Measurements from ENCODE around the gene ZNF628.
"Not testable (repeated sequence)": the region's sequence is repeated elsewhere in the genome, so short reads cannot be mapped to it uniquely, and the experiment has no call there.

The ZNF628 gene

DNA sequence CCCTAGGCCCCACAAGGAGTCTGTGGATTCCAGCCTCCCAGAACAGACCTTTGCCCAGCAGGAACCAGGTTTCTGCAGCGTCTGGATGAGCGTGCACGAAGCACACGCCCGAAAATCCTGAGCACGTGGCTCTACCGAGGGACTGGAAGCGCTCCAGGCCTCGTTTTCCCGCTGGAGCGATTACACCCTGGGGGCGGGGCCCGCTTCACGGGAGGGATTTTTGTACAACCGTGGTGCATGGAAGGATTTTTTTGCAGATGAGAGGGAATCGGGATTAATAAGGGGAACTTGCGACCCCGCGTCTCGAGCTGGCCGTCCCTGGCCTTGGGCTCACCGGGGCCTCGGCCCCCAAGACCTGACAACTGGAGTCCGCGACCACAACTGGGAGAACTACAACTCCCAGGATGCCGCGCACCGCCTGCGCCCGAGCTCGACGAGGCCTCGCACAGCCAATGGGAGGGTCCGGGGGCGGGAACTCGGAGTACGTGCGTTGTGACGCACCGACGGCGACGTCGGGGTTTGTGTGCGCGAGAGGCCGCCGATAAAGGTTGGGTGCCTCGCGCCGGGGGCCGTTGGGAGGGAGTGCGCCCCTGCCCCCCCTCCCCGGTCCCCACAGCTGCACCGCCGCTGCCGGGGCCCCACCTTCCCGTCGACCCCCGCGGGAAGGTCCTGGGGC is at the start of gene ZNF628:
TSS of gene ZNF628 (plus strand) at position 518 of the 676 bp plus-strand sequence. CDS start 3,294 bp downstream, outside the sequence.
- peak; percentile 99 for DNase-seq

DNA sequence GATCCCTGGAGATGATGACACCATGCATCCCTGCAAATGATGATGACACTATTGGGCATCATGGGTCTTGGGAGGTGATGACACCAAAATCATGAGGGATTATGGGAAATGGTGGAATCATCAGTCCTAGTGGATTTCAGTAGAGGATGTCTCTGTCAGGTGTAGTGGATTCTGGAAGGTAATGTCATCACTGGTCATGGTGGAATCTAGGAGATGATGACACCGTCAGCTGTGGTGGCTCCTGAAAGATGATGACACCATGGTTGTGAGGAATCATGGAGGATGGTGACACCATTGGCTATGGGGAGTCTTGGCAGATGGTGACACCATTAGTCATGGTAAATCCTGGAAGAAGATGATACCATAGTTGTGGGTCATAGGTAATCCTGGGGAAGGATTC is 45.2 kb upstream of the ZNF628 start:
- DNase-seq: no peak

DNA sequence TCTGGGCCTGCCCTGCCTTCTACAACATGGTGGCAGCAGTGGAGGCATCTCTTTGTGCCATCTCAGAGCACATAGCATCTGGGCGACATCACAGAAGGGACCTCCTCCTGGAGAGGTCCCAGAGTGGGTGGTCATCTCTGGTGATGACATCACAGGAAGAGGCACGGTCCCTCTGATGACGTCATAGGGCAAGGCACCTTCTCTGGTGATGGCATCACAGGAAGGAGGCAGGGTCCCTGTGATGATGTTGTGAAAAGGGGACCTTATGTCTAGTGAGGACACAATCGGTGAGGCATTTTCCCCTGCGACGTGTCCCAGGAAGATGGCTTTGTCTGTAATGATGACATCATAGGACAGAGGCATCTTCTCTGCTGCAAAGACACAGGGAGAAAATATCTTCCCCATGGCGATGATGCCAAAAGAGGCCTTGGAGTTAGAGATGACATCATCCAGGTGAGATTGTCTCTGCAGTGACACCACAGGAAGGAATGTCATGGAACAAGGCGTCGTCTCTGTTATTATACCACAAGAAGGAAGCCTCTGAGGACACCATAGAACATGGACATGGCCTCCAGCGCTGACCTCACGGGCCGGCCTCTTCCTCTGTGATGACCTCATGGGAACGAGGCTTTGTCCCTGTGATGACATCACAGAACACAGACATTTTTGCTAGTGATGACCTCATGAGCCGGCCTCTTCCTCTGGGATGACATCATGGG is 44.0 kb upstream of the ZNF628 start:
- DNase-seq: no peak

DNA sequence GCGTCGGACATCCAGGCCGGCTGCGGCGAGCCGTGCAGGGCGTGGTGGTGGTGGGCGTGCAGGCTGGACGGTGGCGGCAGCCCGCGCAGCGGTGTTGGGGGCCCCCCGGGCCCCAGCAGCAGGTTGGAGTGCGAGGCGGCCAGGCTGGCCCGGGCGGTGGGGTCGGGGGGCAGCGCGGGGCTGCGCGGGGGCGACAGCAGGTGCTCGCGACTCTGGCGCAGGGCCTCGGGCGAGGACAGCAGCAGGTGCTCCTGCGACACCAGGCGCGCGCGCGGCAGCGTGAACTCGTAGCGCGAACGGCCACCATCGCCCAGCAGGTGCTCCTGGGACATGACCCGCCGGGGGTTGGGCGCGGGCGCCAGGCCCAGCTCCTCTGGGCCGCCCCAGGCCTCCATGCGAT is 43.1 kb upstream of the ZNF628 start:
- DNase-seq: no peak

DNA sequence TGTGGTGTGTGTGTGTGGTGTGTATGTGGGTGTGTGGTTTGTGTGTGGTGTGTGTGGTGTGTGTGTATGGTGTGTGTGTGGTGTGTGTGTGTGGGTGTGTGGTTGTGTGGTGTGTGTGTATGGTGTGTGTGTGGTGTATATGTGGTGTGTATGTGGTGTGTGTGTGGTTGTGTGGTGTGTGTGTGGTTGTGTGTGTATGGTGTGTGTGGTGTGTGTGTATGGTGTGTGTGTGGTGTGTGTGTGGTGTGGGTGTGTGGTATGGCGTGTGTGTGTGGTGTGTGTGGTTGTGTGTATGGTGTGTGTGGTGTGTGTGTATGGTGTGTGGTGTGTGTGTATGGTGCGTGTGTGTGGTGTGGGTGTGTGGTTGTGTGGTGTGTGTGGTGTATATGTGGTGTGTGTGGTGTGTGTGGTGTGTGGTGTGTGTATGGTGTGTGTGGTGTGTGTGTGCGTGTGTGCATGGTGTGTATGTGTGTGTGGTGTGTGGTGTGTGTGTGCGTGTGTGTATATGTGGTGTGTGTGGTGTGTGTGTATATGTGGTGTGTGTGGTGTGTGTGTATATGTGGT is 42.0 kb upstream of the ZNF628 start:
- DNase-seq: no peak

DNA sequence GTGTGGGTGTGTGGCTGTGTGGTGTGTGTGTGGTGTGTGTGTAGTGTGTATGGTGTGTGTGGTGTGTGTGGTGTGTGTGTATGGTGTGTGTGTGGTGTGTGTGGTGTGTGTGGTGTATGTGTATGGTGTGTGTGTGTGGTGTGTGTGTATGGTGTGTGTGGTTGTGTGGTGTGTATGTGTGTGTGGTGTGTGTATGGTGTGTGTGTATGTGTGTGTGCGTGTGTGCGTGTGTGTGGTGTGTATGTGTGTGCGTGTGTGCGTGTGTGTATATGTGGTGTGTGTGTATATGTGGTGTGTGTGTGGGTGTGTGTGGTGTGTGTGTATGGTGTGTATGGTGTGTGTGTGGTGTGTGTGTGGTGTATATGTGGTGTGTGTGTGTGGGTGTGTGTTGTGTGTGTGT is 41.4 kb upstream of the ZNF628 start:
- DNase-seq: no peak

DNA sequence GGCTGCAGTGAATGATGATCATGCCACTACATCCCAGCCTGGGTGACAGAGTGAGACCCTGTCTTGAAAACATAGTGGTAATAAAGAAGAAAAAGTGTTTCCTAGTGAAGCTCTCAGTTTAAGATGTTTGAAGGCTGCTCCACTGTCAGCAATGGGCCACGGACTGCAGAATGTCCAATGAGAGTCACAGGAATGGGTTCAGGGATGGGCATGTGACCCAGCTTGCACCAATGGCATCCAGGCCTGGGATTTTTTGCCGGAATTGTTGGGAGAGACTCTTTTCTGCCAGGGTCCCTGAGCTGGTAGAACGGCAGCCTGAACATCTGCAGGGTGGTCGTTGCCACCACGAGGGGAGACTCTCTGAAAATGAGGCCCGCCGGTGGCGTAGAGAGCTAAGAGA is 39.6 kb upstream of the ZNF628 start:
- DNase-seq: no peak

DNA sequence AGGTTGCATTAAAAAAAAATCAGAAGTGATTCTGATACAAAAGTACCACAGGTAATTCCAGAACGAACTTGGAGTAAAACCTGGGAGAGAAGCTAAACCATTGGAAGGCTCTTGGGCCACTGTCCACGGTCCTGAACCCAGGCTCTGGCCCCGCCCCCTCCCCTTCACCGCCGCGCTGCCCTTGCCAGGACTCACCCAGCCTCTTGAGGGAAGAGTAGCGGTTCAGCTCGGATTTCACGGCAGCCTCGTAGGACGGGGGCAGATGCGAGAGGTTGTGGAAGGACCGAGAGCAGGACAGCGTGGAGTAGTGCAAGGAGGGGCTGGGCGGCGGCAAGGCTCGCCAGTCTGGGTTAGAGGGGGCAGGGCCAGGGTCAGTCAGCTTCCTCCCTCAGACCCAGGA is 39.0 kb upstream of the ZNF628 start:
- no peak for DNase-seq

DNA sequence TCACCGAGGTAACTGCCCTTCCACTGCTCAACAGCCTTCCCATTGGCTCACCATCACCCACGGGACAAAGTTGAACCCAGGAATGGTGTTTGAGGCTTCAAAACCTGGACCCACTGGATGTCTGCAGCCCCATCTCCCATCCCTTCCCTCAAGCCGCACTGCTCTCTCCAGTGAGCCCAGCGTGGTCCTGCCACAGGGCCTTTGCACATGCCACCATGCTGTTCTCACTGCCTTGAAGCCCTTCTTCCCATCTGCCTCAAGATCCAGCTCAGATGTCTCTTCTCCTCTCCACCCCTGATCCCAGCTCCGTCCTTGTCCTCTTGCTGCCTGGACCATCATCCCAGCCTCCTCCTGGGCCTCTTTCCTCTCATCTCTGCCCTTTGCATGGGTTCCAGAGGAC is 37.4 kb upstream of the ZNF628 start:
- no peak for DNase-seq

DNA sequence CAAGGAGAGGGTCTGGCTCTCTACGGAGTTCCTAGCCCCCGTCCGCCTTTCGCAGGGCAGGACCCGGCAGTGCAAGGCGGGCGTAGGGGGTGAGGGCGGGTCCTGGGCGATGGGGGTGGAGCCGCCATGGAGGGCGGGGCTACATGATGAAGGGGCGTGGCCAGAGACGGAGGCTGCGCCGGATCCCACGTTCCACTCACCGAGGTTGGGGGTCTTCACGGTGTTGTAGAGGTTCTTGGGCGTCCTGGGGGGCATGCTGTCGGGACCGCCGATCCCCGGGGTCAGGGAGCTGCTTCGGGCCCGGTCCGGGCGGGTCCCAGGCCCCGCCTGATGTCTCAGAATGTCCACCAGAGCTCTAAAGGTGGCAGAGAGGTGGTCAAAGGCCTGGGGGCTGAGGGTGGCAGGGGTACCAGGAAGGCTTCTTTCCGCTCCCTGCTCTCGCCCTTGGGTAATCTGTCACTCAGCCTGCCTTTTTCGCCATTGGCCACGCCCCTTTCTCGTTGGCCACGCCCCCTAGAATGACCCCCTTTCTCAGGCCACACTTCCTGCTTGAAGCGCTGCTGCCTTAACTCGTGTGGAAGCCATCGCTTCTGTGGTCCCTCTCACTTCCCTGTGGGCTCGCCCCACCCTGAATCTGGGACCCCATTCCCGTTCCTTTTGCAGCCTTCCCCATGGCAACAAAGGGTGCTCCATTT is 35.9 kb upstream of the ZNF628 start:
- peak in 1 of 2 experiments; percentile 55 for DNase-seq

DNA sequence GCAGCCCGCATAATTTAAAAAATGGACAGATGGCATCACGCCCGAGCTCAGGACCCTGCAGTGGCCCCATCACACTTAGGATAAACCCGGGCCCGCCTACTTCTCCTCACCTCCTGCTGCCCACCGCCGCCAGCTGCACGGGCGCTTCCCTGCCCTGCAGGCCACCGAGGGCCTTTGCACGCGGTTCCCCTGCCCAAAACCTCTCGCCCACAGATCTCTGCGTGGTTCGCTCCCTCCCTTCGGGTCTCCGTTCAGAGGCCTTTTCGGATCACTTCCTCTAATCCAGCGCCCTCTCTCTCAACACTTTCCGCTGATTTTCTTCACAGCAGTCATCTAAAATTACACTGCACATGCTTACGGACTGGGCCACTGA is 35.1 kb upstream of the ZNF628 start:
- no peak for DNase-seq

DNA sequence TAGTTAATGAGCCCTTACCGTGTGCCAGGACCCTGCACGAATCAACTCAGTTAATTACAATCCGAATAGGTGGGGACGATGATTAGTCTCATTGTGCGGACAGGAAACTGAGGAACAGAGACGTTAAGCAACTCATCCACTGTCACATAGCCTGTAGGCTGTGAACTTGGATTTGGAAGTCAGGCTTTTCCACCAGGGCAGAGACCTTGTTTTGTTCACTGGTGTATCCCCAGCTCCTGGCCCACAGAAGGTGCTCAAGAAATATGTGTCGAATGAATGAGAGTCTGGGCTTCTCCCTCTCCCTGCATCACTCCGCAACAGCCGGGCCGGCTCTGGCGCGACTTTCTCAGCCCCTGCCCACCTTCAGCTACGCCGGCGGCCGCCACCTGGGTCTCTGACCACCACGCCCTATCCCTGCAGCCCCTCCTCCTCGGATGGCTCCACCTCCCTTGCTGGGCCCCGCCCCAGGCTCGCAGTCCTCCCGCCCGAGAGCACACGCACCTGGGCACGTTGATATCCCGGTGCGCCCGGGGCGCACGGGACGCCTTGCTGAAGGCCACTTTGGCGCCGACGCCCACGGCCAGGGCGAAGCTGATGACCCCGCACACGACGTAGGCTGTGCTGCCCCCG is 34.6 kb upstream of the ZNF628 start:
- peak in 1 of 2 experiments; percentile 54 for DNase-seq

DNA sequence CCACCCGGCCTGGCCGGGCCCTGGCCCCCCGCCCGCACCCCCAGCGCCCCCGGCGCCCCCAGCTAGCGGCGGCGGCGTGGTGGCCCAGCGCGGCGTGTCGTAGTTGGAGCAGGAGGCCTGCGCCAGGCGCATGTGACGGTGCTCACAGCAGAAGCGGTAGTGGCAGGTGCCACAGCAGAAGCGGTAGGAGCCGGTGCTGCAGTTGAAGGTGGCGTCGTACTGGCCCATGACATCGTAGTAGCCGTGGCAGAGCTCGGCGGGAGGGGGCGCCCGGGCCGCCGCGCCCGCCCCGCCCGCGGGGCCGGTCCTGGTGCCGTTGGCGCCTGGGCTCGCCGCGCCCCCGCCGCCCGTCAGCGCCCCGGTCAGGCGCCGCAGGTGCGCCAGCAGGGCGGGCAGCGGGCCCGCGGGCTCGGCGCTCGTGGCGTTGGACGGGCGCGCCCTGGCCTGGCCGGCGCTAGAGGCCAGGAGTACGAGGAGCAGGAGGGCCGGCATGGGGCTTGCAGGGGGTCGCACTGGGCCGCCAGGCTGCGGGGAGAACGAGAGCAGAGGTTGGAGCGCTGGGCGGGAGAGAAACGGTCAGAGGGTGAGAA is 34.0 kb upstream of the ZNF628 start:
- DNase-seq: no peak

DNA sequence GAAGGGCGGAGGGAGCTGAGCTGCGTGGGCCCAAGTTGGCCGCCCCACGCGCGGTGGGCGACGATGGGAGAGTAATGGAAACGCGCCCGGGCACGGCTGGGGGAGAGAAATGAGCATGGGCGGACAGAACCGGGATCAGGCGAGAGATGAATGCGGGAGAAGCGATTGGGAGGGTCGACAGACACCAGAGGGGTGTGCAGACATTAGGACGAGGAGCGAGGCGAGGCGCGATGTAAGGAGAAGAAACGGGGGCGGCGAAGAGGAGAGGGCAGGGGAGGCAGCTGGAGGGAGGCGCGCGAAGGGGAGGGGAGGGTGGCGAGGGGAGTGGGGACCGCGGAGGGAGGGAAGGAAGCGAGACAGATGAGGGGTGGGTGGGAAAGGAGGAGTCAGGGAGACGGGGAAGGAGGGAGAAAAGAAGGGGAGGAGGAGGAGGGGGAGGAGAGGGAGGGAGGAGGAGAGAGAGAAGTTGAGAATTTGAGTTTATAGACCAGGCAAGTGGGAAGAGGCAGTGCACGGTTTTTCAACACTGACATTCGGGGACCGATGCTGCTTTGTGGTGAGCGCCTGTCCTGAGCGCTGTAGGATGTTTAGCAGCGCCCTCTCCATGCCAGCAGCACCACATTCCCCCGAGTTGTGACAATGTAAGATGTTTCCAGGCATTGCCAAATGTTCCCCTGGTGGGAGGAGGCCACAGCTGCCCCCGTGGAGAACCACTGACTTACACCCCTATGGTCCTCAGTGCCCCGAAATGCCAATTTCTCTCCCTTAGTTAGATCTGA is 33.2 kb upstream of the ZNF628 start, which contains the start of gene SHISA7:
TSS of gene SHISA7 (minus strand) at position 256 of the 779 bp plus-strand sequence. CDS start 437 bp downstream, outside the sequence.
- no peak for DNase-seq

DNA sequence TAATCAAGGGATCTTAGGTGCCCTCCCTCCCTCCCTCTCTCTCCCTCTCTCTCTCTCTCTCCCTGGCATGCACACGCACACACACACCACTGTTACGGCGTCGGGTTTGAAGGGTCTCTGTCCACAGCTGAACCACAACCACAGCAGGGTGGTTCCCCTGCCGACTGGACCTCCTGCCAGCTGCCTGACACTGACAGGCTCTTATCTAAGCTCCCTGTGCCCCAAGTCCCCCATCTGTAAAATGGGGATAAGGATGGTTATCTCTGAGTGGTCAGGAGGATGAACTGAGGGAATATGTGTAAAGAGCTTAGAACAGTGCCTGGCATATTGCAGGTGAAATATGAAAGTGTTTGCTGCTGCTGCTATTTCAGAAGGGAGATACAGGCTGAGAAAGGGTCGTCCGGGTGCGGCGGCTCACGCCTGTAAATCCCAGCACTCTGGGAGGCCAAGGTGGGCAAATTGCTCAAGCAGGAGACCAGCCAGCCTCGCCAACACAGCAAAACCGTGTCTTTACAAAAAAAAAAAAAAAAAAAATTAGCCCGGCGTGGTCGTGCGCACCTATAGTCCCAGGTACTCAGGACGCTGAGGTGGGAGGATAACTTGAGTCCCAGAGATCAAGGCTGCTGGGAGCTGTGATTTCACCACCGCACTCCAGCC is 32.5 kb upstream of the ZNF628 start:
- no peak for DNase-seq

DNA sequence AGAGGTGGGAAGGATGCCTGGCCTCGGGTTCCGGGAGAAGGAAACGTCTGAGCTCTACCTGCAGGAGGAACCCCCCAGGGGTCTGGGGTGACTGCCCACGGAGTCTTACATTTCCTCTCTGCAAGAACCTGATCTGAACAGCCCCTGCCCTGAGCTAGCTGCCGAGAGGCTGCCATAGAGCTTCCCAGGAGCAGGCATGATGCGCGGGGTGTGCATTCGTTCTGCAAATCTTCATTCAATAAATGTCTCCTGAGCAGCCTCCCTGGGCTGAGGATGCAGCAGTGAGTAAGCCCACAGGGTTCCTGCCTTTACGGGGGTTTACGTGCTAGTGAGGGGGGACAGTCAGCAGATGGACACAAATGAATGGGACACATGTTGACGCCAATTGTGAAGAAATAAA is 31.8 kb upstream of the ZNF628 start:
- DNase-seq: no peak

DNA sequence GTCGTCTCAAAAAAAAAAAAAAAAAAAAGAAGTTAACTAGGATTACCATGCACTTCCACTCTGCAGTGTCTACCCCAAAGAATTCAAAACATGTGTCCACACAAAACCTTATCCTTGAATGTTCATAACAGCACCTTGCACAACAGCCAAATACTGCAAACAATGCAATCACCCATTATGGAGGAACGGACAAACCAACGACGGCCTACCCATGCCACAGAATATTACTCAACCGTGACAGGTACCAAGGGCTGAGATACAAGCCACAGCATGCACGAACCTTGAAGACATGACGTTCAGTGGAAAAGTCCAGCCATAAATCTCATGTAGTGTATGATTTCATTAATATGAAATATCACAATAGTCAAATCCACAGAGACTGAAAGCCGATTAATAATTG is 30.4 kb upstream of the ZNF628 start:
- DNase-seq: no peak

DNA sequence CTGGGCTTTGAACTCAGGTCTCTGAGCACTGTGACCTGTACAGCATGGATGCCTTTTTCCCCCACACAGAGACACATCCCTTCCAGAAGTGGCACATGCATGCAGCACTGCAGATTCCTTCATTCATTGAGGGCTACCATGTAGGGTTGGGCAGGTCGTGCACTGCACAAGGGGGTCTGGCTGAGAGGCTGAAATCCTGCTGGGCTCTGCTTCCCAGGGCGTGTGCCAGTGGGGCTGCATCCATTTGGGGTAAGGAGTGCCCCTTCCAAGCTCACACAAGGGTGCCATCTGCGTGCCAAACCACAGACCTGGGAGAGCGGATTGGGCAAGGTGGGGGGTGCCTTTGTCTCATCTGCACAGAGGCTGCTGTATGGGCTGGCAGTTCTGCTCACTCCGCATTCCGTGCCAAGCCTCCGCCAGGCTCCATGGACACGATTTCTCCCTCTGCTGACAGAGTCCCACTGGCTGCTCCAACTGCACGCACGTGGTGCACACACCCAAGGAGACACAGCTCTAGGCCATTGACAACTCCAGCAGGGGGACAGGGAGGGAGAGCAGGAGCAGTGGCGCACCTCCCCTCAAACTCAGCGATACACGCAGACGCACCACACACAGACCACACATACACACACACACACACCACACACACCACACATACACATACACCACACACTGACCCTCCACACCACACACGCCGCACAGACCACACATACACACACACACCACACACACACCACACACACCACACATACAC is 28.8 kb upstream of the ZNF628 start:
- no peak for DNase-seq

DNA sequence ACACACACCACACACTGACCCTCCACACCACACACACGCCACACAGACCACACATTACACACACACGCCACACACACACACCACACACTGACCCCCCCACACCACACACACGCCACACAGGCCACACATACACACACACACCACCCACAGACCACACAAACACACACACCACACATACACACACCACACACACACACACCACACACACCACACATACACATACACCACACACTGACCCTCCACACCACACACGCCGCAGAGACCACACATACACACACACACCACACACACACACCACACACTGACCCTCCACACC is 28.3 kb upstream of the ZNF628 start:
- DNase-seq: not testable (repeated sequence)

DNA sequence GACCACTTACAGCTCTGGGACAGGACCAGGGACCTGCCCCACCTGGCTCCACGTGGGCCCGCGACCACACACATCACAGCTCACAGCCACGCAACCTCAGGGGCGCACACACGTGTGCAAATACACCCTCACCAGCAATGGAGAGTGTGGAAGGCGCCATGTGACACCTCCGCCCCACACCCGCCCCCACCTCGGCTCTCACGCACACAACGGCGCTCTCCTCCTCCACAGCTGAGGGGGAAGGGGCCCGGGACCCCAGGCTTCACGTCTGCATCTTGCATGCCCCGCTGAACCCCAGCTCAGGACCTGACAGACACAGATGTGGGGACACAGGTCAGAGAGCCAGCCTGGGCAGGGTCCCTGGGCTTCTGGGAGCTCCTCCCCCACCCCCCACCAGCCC is 26.9 kb upstream of the ZNF628 start:
- DNase-seq: no peak
